ENCODE data around the gene RAX2. TPM values are rescaled to one million over a fixed set of nuclear protein-coding genes. Genes with fewer than 3 reads are reported as not detected.

Gene RAX2
- total RNA-seq, 1 experiment from 2014 or later = not detected

DNA sequence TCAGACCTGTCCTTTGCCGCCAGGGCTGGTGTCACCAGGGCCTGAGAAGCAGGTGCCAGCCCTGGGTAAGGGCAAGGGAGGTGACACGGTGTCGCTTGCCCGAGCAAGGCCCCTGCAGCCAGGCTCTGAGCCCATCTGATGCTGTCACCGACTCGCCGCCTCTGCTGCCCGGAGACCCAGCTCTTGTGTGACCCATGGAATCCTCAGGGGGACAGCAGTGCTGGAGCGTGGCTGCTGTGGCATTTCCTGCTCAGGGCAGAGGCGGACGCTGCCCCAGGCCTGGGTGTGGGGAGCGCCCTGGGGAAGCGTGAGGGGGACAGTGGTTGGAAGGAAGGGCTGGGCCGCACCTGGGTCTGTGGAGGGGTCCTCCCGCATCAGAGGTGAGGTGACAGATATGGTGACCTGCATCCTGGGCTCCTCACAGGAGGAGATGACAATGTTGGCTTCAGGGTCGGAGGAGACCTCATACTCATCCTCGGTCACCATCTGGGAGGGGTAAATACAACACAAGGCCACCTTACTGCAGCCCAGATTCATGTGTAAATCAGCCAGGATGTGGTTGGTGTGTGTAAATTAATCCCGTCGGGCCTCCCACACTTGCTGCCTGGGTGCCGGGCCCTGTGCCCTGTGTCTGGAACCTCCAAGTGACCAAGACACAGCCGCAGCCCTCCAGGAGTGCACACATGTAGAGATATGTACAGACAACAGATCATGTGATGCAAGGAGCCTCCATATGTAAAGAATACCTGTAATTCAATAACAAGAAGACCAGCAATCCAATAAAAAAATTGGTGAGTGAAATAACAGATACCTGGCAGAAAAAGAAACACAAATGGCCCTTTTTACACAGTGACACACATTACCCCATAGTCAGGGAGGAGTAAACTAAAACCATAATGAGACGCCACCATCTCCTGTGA, 41.7 kb upstream of the RAX2 start:
- ChIA-PET CTCF (no interaction called here), POLR2A (ENCODE audit: unreplicated experiment) (no interaction called here)
- no peak overlapping the region for H2AFZ ChIP-seq
- H3K36me3 ChIP-seq (ENCODE audit: low read depth) = no peaks in the 10 kb centered on the region
- no peaks in the 10 kb centered on the region for H3K4me1 ChIP-seq (replicated peaks; ENCODE audit: insufficient read depth)
- no peaks in the 10 kb centered on the region for H3K79me2 ChIP-seq (ENCODE audit: low read depth)
- intact Hi-C loops (cut with micrococcal nuclease; ENCODE audit: unreplicated experiment) = no loop called here
- H4K20me1 ChIP-seq (ENCODE audit: insufficient read depth) = no peaks in the 10 kb centered on the region
- no peak overlapping the region for H3K27ac ChIP-seq
- H3F3A ChIP-seq (ENCODE audit: insufficient read depth, low read depth) = no peaks in the 10 kb centered on the region
- H3K27me3 ChIP-seq (ENCODE audit: insufficient read depth, low read depth) = peaks cover 15% of the 10 kb centered on the region; the same call in 1 of the 2 replicates
- BruUV-seq (replicated peaks) = no TSS peak
- no peaks in the 10 kb centered on the region for H3K9me3 ChIP-seq (ENCODE audit: insufficient read depth, low read depth)
- TF ChIP-seq EZH2 (IDR thresholded peaks at IDR 0.05; ENCODE audit: low read depth) = no peak
- TF ChIP-seq, protein P1, sequence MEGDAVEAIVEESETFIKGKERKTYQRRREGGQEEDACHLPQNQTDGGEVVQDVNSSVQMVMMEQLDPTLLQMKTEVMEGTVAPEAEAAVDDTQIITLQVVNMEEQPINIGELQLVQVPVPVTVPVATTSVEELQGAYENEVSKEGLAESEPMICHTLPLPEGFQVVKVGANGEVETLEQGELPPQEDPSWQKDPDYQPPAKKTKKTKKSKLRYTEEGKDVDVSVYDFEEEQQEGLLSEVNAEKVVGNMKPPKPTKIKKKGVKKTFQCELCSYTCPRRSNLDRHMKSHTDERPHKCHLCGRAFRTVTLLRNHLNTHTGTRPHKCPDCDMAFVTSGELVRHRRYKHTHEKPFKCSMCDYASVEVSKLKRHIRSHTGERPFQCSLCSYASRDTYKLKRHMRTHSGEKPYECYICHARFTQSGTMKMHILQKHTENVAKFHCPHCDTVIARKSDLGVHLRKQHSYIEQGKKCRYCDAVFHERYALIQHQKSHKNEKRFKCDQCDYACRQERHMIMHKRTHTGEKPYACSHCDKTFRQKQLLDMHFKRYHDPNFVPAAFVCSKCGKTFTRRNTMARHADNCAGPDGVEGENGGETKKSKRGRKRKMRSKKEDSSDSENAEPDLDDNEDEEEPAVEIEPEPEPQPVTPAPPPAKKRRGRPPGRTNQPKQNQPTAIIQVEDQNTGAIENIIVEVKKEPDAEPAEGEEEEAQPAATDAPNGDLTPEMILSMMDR (conservative IDR thresholded peaks at IDR 0.05) = no peak
- H3K9me2 ChIP-seq (ENCODE audit: insufficient read depth) = no peaks in the 10 kb centered on the region
- no peak overlapping the region for H3K4me2 ChIP-seq
- H3K4me3 ChIP-seq = no peak overlapping the region
- DNase-seq = no peak

DNA sequence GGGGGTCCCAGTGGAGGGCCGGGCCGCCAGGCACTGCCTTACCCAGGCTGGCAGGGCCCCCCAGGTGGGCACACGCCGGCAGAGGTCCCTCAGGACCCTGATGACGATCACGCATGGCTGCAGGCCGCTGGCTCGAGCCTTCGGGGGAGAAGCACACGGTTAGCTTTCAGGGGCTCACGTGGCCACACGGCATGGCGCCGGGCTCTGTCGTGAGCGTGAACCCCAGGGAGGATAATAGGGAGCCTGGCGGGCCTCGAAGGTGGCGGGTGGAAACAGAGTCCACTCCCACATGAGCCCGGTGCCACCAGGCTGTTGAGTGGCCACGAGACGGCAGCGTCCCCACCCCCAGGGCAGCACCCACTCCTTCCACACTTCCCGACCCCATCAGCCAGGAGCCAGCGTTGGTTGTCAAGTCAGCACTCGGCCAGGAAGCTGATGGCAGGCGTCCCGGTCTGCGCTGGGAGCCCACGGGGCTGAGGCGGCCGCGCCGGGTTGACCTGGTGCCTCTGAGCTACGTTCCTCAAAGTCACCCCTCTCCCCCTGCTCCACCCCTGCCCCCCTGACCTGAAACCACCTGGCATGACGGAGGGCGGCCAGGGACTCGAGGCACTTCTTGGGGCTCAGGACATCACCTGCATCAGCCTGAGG, 38.8 kb upstream of the RAX2 start:
- H4K20me1 ChIP-seq (ENCODE audit: insufficient read depth) = no peaks in the 10 kb centered on the region
- no peaks in the 10 kb centered on the region for H3K36me3 ChIP-seq (ENCODE audit: low read depth)
- no peak overlapping the region for H3K4me2 ChIP-seq
- H3K4me1 ChIP-seq (replicated peaks; ENCODE audit: insufficient read depth) = no peaks in the 10 kb centered on the region
- peaks cover 8% of the 10 kb centered on the region; the same call in 1 of the 2 replicates for H3K27me3 ChIP-seq (ENCODE audit: insufficient read depth, low read depth)
- no TSS peak for BruUV-seq (replicated peaks)
- H3K9me2 ChIP-seq (ENCODE audit: insufficient read depth) = no peaks in the 10 kb centered on the region
- no peak overlapping the region for H3K27ac ChIP-seq
- no peak for DNase-seq
- H3K79me2 ChIP-seq (ENCODE audit: low read depth) = no peaks in the 10 kb centered on the region
- ChIA-PET CTCF (no interaction called here), POLR2A (ENCODE audit: unreplicated experiment) (no interaction called here)
- intact Hi-C loops (cut with micrococcal nuclease; ENCODE audit: unreplicated experiment) = no loop called here
- H3K4me3 ChIP-seq = no peak overlapping the region
- peaks cover 4% of the 10 kb centered on the region; the same call in 1 of the 2 replicates for H3F3A ChIP-seq (ENCODE audit: insufficient read depth, low read depth)
- no peaks in the 10 kb centered on the region for H3K9me3 ChIP-seq (ENCODE audit: insufficient read depth, low read depth)
- no peak overlapping the region for H2AFZ ChIP-seq
- TF ChIP-seq EZH2 (IDR thresholded peaks at IDR 0.05; ENCODE audit: low read depth) = no peak
- TF ChIP-seq, protein P1 (conservative IDR thresholded peaks at IDR 0.05) = no peak

DNA sequence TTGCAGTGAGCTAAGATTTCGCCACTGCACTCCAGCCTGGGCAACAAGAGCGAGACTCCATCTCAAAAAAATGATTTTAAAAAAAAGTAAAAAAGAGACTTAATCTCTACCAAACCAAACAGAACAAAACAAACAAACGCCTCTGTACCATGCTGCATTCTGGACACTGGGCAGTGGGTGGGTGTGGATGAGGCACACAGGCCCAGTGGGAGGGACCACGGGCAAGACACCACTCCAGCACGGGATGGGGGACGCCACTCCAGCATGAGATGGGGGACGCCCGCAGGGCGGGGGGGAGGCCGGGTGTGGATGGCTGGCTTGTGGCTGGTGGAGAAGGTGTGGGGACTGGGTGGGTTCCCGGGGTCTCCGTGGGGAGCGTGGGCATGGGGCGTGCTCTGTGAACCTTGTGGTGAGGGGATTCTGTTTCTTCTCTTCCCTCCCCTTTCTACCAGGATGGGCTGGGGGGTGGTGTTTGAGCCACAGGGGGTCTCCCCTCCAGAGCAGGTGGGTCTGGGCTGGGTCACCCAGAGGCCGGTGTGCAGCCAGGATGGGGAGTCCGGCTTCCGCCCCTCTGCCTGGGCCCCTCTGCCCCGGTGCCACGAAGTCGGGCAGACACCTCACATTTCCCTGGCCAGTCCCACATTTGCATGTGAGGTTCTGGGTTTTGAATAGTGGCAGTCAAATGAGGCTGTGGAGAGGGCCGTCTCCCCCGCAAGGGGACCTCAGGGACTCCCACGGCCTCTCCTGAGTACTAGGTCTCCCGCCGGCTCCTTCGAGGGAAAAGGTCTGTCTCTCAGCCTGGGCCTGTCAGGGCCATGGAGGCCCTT, 38.1 kb upstream of the RAX2 start:
- intact Hi-C loops (cut with micrococcal nuclease; ENCODE audit: unreplicated experiment) = no loop called here
- no peak overlapping the region for H2AFZ ChIP-seq
- BruUV-seq (replicated peaks) = no TSS peak
- H3K4me2 ChIP-seq = no peak overlapping the region
- H3K4me1 ChIP-seq (replicated peaks; ENCODE audit: insufficient read depth) = no peaks in the 10 kb centered on the region
- no peaks in the 10 kb centered on the region for H3K9me2 ChIP-seq (ENCODE audit: insufficient read depth)
- no peak overlapping the region for H3K27ac ChIP-seq
- no peak overlapping the region for H3K4me3 ChIP-seq
- no peaks in the 10 kb centered on the region for H3K79me2 ChIP-seq (ENCODE audit: low read depth)
- H4K20me1 ChIP-seq (ENCODE audit: insufficient read depth) = no peaks in the 10 kb centered on the region
- H3K9me3 ChIP-seq (ENCODE audit: insufficient read depth, low read depth) = no peaks in the 10 kb centered on the region
- H3K36me3 ChIP-seq (ENCODE audit: low read depth) = no peaks in the 10 kb centered on the region
- DNase-seq = no peak
- peaks cover 4% of the 10 kb centered on the region; the same call in 1 of the 2 replicates for H3F3A ChIP-seq (ENCODE audit: insufficient read depth, low read depth)
- peaks cover 8% of the 10 kb centered on the region; the same call in 1 of the 2 replicates for H3K27me3 ChIP-seq (ENCODE audit: insufficient read depth, low read depth)
- TF ChIP-seq, protein P1 (conservative IDR thresholded peaks at IDR 0.05) = no peak
- TF ChIP-seq EZH2 (IDR thresholded peaks at IDR 0.05; ENCODE audit: low read depth) = no peak
- CTCF ChIA-PET = no interaction called here
- POLR2A ChIA-PET (ENCODE audit: unreplicated experiment) = no interaction called here
